Measurements from ENCODE around the gene HOOK2.
A peak's percentile ranks its signal among the peaks of the same experiment; 100 is the strongest.

HOOK2 gene

DNA sequence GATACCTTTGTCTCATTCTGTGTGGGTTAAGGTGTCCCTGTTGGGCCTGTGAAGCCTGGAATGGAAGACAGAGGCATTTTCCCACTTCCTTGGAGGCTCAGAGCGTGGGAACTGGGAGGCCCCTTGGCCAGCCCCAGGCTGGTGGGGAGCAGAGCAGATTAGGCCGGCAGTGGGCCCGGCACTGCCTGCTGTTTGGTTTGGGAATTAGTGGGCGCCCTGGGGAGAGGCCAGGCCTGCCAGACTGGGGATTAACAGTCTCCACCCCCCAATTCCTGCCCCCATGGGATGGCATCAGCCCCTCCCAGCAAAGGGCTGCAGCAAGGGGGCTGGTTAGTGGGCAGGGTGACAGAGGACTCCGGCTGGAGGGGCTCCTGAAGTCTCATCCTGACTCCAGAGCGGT is 26.9 kb downstream of the HOOK2 start:
- no peak overlapping the region for H3K9ac ChIP-seq (ENCODE audit: insufficient read length)
- H3K27ac ChIP-seq, result no peak overlapping the region
- peaks cover 12% of the 10 kb centered on the region; the same call in 1 of the 2 replicates for H3K36me3 ChIP-seq (ENCODE audit: insufficient read depth, low read length)
- TF ChIP-seq EZH2 (IDR thresholded peaks at IDR 0.05), result no peak
- TF ChIP-seq POLR2AphosphoS5 (IDR thresholded peaks at IDR 0.05; ENCODE audit: borderline replicate concordance, low read depth, low read length), result no peak
- no peak for TF ChIP-seq FOXP2 (optimal IDR thresholded peaks at IDR 0.05; ENCODE audit: control extremely low read depth, extremely low read length, insufficient read depth)
- no peak for DNase-seq (ENCODE audit: low read depth, low spot score)
- no peak overlapping the region for H3K4me3 ChIP-seq
- no peaks in the 10 kb centered on the region for H3K9me3 ChIP-seq (ENCODE audit: low read depth, low read length)

DNA sequence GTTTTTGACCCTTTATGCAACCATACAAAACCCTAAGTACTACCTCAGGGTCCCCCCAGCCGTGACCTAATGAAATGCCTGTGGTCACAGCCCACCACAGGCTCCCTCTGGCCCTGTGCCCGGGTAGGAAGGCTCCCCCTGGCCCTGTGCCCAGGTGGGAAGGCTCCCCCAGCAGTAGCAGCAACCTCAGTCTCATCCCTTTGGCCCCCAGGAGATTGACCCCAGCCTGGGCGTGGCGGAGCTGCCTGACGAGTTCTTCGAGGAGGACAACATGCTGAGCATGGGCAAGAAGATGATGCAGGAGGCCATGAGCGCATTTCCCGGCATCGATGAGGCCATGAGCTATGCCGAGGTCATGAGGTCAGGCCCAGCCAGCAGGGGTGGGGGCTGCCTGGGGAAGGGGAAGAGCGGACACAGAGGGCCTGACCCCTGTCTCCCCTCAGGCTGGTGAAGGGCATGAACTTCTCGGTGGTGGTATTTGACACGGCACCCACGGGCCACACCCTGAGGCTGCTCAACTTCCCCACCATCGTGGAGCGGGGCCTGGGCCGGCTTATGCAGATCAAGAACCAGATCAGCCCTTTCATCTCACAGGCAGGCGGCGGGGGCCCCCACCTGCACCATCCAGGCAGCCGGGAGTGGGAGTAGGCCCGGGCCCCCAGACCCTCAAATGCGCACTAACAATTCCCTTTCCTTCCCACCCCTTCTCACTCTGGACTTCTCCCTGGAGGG is 30.0 kb downstream of the HOOK2 start:
- no peak for TF ChIP-seq POLR2AphosphoS5 (IDR thresholded peaks at IDR 0.05; ENCODE audit: borderline replicate concordance, low read depth, low read length)
- no peak for TF ChIP-seq FOXP2 (optimal IDR thresholded peaks at IDR 0.05; ENCODE audit: control extremely low read depth, extremely low read length, insufficient read depth)
- TF ChIP-seq EZH2 (IDR thresholded peaks at IDR 0.05), result no peak
- Histone ChIP-seq H3K9me3 (ENCODE audit: low read depth, low read length) (no peaks in the 10 kb centered on the region), H3K9ac (ENCODE audit: insufficient read length) (no peak overlapping the region), H3K27ac (no peak overlapping the region), H3K4me3 (no peak overlapping the region), H3K36me3 (ENCODE audit: insufficient read depth, low read length) (peaks cover 12% of the 10 kb centered on the region; the same call in 1 of the 2 replicates)
- DNase-seq (ENCODE audit: low read depth, low spot score), result no peak

DNA sequence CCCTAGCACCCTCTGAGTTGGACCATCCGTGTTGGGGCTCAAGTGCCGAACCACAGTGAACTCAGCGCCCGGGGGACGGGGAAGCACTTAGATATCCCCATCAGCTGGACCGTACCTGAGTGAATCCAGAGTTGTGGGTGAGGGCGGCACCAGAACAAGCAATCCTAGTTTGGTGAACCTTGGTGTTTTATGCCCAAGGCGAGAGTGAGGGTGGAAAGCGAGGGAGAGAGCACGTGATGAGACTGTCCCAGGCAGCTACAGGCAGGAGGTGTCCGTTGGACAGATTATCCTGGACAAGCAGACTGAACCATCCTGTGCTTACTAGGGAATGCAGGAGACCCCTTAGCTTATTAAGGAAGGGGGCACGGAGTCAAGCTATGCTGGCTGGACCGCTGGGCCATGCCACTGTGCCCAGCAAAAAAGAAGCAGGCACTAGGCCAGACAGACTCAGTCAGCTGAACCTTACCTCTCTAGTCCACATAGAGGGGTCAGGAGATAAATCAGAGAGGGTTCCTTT is 37.5 kb downstream of the HOOK2 start:
- Histone ChIP-seq H3K27ac (no peak overlapping the region), H3K9me3 (ENCODE audit: low read depth, low read length) (no peaks in the 10 kb centered on the region), H3K9ac (ENCODE audit: insufficient read length) (peak overlapping the region; percentile 97), H3K4me3 (peak overlapping the region; percentile 94), H3K36me3 (ENCODE audit: insufficient read depth, low read length) (peaks cover 17% of the 10 kb centered on the region)
- no peak for TF ChIP-seq EZH2 (IDR thresholded peaks at IDR 0.05)
- TF ChIP-seq POLR2AphosphoS5 (IDR thresholded peaks at IDR 0.05; ENCODE audit: borderline replicate concordance, low read depth, low read length), result no peak
- no peak for TF ChIP-seq FOXP2 (optimal IDR thresholded peaks at IDR 0.05; ENCODE audit: control extremely low read depth, extremely low read length, insufficient read depth)
- DNase-seq (ENCODE audit: low read depth, low spot score), result no peak

DNA sequence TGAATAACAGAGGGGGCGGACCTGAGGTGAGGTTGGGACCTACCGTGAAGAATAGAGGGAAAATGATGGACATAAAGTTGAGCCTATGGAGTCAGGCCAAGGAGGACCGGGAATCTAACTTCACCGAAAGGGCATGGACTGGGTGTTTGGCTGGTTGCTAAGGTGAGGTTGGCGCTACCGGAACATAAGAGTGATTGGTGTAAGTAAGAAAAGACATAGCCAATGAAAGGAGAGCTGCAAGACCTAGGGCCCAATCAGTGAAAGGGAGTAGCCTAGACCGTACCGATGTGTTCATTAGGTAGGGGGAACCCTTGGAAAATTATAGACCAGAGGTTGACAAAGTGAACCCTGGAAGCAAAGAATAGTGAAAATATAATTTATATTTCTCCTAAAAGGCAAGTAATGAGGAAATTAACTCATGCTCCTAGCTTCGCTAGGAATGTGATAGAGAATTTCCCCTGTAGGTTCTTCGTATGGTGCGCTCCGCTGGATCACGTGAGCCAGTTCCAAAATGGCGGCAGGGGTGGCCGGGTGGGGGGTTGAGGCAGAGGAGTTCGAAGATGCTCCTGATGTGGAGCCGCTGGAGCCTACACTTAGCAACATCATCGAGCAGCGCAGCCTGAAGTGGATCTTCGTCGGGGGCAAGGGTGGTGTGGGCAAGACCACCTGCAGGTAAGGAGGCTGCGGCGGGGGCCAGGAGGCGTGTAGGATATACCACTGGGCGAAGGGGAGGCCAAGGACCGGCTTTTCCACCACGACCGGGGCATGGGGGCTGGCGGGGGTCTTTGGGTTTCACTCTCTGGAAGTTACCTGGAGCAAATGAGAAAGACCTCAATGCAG is 38.1 kb downstream of the HOOK2 start, which contains the start of gene GET3:
Gene GET3 (plus strand): TSS at position 503 of the 840 bp plus-strand sequence. CDS start 9 bp downstream, at position 512.
- H3K27ac ChIP-seq, result peak within 1 kb of the TSS; percentile 99
- H3K4me3 ChIP-seq, result peak within 1 kb of the TSS; percentile 94
- peak; percentile 82 for TF ChIP-seq POLR2AphosphoS5 (IDR thresholded peaks at IDR 0.05; ENCODE audit: borderline replicate concordance, low read depth, low read length)
- no peak for TF ChIP-seq FOXP2 (optimal IDR thresholded peaks at IDR 0.05; ENCODE audit: control extremely low read depth, extremely low read length, insufficient read depth)

DNA sequence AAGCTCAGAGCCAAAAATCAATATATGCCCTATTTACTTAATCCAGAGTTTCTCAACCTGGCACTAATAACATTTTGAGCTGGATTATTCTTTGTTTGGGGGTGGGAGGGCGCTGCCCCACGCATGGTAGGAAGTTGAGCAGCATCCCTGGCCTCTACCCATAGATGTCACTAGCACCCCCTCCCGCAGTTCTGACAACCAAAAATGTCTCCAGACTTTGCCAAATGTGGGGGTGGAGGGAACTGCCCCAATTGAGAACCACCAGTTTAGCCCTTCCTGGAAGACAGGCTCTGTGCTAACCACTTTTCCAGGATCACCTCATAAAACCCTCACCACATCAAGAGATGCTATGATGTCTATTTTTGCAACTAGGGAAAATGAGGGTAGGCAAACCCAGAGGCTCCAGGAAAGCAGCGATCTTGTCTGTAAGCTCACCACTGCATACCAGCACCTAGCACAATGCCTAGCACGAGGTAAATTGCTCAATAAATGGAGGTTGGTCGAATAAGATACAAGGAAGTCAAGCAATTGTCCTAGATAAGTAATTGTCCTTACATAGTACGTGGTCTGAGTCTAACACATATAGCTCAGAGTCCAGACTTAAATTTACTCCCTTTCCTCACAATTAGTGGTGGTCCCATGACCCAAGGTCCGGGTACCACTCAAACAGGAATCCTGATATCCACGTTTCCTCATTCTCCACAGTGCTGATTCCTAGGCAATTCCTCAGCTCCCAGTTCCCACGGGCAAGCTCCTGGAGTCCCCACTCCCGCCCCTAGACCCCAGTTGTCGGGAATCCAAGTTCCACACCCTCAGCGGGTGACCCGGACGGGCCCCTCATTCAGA is 41.8 kb downstream of the HOOK2 start:
- H3K36me3 ChIP-seq (ENCODE audit: insufficient read depth, low read length), result peaks cover 44% of the 10 kb centered on the region
- peak overlapping the region; percentile 92 for H3K4me3 ChIP-seq
- no peak for DNase-seq (ENCODE audit: low read depth, low spot score)
- peak overlapping the region; percentile 86 for H3K27ac ChIP-seq
- H3K9ac ChIP-seq (ENCODE audit: insufficient read length), result peak overlapping the region; percentile 97
- TF ChIP-seq EZH2 (IDR thresholded peaks at IDR 0.05), result no peak
- no peak for TF ChIP-seq POLR2AphosphoS5 (IDR thresholded peaks at IDR 0.05; ENCODE audit: borderline replicate concordance, low read depth, low read length)
- TF ChIP-seq FOXP2 (optimal IDR thresholded peaks at IDR 0.05; ENCODE audit: control extremely low read depth, extremely low read length, insufficient read depth), result no peak
- H3K9me3 ChIP-seq (ENCODE audit: low read depth, low read length), result no peaks in the 10 kb centered on the region

More for the DNA sequence above, 38.1 kb downstream of the HOOK2 start, which contains the start of gene GET3:
- Histone ChIP-seq H3K9me3 (ENCODE audit: low read depth, low read length) (no peaks in the 10 kb centered on the region), H3K9ac (ENCODE audit: insufficient read length) (peak within 1 kb of the TSS; percentile 97), H3K36me3 (ENCODE audit: insufficient read depth, low read length) (peaks cover 21% of the 10 kb centered on the region)
- DNase-seq (ENCODE audit: low read depth, low spot score), result peak; percentile 98

DNA sequence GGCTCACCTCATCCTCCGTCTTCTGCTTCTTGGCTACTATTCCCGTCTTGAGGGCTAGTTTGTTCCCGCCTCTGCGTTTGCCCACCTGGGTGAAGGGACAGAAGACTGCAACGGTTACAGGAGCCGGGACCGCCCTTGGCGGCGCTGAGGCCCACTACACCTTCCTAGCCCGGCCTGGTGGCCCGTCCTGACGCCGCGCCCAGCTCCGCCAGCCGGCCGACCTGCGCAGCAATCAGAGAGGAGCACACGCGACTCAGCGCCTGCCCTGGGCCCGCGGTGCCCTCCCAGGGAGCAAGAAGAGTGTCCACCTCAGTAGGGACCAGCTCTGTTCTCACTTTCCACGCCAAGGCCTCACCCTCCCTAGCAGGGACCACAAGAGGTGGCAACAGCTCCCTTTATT is 44.0 kb downstream of the HOOK2 start:
- H3K9ac ChIP-seq (ENCODE audit: insufficient read length), result no peak overlapping the region
- no peak overlapping the region for H3K27ac ChIP-seq
- no peak overlapping the region for H3K4me3 ChIP-seq
- peaks cover 48% of the 10 kb centered on the region for H3K36me3 ChIP-seq (ENCODE audit: insufficient read depth, low read length)
- H3K9me3 ChIP-seq (ENCODE audit: low read depth, low read length), result no peaks in the 10 kb centered on the region
- no peak for TF ChIP-seq POLR2AphosphoS5 (IDR thresholded peaks at IDR 0.05; ENCODE audit: borderline replicate concordance, low read depth, low read length)
- TF ChIP-seq FOXP2 (optimal IDR thresholded peaks at IDR 0.05; ENCODE audit: control extremely low read depth, extremely low read length, insufficient read depth), result no peak
- no peak for TF ChIP-seq EZH2 (IDR thresholded peaks at IDR 0.05)
- DNase-seq (ENCODE audit: low read depth, low spot score), result no peak

DNA sequence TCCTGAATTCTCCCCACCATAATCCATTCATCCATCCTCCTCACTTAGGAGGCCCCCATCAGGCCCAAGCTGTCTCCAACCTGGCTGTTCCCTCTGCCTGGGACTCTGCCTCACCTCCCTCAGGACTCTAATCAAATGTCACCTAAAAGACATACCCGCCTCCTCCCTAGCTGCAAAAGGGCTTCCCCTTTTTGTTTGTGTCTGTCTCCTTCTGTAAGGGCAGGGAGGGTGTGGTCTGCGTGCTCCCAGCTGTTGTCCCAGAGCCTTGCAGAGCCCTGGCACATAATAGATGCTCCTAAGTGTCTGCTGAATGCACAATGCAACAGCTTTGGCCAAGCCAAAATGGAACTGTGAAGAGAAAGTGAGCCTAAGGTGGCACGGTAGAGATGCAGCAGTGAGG is 45.3 kb downstream of the HOOK2 start:
- Histone ChIP-seq H3K27ac (no peak overlapping the region), H3K9ac (ENCODE audit: insufficient read length) (no peak overlapping the region), H3K36me3 (ENCODE audit: insufficient read depth, low read length) (peaks cover 48% of the 10 kb centered on the region), H3K4me3 (no peak overlapping the region), H3K9me3 (ENCODE audit: low read depth, low read length) (no peaks in the 10 kb centered on the region)
- TF ChIP-seq FOXP2 (optimal IDR thresholded peaks at IDR 0.05; ENCODE audit: control extremely low read depth, extremely low read length, insufficient read depth), result no peak
- TF ChIP-seq EZH2 (IDR thresholded peaks at IDR 0.05), result no peak
- TF ChIP-seq POLR2AphosphoS5 (IDR thresholded peaks at IDR 0.05; ENCODE audit: borderline replicate concordance, low read depth, low read length), result no peak
- no peak for DNase-seq (ENCODE audit: low read depth, low spot score)
